ENCODE measurements around the gene SETBP1. TPM values are rescaled to one million over a fixed set of nuclear protein-coding genes. Genes with fewer than 3 reads are reported as not detected.

Gene SETBP1
- 0.44 and 1.5 TPM in 2 replicates for total RNA-seq

DNA sequence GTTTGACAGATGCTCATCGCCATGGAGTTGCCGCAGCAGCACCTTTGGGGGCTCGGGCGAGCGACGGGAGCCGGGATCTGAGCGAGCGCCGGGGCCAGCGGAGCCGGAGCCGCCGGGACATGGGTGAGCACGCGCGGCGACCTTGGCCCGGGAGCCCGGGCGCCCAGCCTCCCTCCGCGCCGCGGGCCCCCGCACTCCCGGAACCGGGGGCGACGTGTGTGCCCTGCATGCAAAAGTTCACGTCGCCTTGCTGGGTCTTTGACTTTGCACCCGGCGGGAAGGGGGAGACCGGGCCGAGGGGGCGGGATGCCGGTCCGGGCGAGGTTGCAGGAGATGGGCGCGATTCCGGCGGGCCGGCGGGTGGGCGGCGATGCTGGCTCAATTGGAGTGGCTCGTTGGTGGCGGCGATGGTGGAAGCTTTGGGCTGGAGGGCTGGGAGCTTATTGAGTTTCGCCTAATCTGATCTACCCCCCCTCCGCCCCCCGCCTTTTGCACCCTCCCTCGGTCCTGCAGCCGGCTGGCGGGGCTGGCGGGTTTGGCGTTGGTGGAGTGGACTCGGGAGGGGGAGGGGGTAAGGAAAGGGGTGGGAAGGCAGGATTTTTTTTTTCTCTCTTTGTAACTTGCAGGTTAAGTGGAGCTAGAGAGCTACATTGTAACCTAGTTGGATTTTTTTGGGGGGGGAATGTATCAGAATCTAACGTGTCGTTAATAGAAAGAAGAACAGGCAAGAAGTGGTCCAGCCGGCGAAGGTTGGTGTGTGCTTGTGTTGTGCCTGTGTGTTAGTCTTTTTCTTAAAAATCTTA, at the start of gene SETBP1:
Gene SETBP1, plus strand, starts transcription at position 616 of the 803 bp plus-strand sequence. CDS start 20,459 bp downstream, outside the sequence.
- no peak for DNase-seq (ENCODE audit: extremely low read depth, low read depth, low spot score)

DNA sequence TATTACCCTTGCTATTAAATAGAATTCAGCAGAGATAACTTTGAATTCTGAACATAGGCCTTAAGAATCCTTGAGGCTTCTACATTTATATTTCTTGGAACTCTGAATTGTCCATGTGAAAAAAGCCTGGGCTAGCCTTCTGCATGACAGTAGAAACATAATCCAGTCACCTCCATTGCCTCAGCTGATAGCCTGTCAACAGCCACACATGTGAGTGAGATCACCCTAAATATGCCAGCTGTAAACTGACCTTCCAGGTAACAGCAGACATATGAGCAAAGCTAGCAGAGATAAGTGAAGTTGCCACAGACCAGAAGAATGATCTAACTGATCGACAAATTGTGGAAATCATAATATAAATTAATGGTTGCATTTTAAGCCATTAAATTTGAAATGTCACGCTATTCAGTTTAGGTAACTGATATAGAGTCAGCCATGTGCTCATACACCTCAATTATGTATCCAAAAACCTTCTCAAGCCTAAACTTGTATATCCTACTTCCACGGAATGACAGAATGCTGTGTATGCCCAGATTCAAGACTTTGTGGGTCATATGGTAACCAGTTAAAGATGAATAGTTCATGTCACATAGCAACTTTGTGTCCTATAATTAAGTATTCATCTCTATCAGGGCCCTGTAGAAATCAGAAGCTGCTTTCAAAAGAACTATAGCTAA, 48.1 kb upstream of the SETBP1 start:
- no peak for DNase-seq (ENCODE audit: extremely low read depth, low read depth, low spot score)

DNA sequence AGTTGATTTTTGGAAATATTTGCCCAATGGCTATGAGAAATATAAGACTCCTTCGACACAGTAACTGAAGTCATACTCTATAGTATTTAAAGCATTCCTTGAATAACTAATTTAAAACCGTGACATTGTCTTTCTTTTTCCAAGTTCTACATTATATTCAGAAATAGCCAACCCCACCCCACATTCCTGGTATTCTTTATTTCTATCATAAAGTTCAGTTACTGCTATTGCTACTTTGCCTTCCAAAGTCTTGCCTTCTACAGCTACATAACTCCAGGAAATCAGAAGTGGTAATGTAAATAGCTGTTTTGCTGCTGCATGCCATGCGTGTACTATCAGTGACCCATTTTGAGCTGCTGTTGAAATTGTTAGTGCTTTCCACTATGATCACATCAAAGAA, 45.1 kb upstream of the SETBP1 start:
- DNase-seq (ENCODE audit: extremely low read depth, low read depth, low spot score) = no peak

DNA sequence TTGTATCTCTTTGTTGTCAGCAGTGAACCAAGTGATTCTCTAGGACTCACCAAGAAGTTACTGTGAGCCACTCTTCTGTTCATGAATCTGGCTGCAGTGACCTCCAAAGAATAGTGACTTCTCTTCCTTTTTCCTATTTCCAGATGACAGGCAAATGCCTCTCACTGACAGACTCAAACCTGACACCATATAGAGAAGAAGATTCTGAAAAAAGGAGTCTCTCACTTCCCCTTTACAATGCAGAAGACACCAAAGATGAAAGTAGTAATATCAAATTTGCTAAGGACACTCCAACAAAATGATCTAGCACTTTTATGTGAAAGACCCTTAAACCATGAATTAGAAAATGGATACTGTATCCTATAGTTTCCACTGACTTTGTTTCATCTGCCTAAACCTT, 44.4 kb upstream of the SETBP1 start:
- no peak for DNase-seq (ENCODE audit: extremely low read depth, low read depth, low spot score)

DNA sequence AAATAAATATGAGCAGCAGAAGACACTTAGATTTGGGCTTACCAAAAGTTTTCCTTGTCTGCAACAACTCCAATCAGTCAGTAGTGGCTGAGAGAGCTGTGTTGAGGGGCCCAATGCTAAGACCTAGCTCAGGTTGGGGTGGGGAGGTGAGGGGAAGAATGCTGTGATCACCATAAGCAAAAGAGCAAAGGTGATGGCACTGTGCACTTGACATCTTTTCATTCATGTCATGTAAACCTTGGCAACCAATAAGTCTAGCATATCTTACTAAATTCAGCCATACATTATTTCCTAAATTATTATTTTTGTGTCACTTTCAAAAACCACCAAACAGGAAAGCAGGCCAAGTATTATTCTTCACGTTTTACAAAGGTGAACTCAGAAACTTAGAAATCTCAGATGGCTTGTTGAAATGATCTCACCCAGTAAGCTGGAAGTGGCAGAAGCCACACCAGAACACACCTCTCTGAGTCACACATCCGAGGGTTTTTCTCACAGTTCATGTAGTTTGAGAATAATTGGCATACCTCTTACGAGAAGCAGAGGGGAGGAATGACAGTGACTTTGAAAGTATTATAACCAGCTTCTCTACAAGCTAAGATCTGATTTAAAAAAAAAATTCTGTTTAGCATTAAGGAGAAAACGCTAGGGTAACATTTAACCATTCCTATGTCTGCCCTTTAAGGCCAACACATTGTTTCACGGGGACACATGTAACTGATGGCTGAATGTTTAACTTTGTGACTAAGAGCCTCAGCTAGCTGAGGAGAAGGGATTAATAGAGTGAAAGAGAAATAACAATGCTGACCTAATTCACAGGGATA, 43.3 kb upstream of the SETBP1 start:
- no peak for DNase-seq (ENCODE audit: extremely low read depth, low read depth, low spot score)

DNA sequence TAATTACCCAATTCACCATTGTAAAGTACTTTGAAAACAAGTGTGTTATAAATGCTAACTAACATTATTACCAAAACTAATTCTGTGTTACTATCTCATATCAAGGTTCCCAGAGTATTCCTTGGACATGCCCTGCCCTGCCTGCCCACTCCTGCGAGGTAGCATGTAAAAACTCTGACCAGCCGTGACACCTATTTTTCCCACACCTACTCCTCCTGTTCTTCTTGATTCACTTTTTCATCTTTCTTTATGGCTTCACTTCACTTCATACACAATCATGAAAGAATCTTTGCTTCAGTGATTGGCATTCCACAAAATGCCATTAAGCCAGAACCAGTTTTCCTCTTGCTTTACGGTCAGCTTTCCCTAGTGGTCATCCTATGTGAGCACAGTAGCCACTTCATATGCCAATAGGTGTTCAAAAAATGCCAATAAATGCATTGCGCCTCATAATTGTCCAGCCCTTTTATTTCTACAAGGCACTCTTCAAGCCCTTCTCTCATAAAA, 42.6 kb upstream of the SETBP1 start:
- no peak for DNase-seq (ENCODE audit: extremely low read depth, low read depth, low spot score)

DNA sequence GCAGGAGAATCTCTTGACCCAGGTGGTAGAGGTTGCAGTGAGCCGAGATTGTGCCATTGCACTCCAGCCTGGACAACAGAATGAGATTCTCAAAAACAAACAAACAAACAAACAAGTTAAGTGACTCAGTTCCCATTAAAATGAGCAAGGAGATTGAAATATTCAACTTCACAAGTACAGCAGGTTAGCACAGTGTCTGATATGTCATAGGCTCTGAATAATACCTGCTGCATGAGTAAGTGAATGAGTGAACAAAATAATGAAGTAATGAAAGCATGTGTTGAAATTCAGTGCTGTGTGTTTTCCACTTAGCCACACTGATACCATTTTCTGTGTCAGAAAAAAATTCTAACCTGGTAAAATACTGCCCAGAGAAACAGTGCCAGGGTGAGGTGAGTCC, 41.9 kb upstream of the SETBP1 start:
- DNase-seq (ENCODE audit: extremely low read depth, low read depth, low spot score) = no peak

DNA sequence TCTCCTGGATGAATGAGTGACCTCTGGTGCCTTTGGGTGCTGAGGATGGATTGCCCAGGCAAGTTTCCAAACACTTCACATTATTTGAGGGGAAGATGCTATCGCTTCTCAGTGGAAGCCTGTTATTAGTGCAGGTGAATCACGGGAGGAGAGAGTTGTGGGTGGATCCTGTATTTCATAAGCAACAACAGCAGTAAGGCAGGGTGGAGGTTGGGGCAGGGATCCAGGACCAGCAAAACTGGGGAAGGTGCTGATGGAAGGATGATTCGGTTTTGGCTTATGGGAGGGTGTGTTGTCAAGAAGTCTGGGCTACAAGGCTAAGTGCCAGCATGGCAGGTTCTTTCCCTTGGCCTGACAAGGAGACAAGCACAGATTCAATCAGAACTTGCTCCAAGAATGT, 37.7 kb upstream of the SETBP1 start:
- DNase-seq (ENCODE audit: extremely low read depth, low read depth, low spot score) = no peak

DNA sequence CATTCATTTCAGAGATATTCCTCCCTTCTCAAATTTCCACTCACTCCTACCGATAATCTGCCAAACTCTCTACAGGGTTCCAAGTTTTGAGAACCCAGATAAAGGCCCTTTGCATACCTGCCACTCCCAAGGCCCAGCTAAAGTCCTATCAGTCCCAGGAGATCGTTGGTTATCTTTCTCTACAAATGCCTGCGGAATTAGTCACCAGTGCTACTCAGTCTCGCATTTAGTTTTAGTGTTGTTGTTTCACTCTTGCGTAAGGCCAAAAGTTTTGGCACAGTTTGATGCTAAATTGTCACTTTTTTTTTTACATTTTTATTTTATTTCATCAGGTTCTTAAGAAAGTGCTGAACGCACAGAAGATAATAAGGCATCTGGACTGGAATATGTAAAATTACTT, 29.2 kb upstream of the SETBP1 start:
- no peak for DNase-seq (ENCODE audit: extremely low read depth, low read depth, low spot score)

DNA sequence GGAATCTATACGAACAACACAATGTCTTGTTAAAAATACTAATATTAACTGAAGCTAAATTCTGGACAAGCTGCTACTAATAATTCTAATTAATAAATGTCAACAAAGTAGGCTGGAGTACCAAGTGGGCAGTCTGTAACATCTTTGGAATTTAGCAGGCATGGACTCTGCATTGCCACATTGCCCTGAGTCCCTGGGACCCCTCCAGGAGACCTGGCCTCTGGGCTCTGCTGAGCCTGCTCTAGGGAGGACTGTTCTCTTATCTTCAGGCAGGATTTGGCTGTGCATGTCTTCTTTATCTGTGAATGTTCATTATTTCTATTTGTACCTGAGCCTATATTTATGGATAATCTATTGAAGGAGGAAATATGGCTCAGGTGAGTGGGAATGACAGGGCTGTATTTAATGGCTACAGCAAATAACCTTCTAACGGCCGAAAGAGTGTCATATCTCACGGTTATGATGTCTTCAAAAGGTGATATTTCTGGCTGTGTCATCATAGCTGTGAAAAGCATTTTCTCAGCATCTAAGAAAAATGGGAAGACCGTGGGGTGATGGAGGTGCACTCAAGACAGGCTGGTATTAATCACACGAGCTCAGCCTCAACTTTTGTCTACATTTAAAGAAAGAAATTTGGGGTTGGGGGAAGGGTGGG, 28.6 kb upstream of the SETBP1 start:
- DNase-seq (ENCODE audit: extremely low read depth, low read depth, low spot score) = no peak

DNA sequence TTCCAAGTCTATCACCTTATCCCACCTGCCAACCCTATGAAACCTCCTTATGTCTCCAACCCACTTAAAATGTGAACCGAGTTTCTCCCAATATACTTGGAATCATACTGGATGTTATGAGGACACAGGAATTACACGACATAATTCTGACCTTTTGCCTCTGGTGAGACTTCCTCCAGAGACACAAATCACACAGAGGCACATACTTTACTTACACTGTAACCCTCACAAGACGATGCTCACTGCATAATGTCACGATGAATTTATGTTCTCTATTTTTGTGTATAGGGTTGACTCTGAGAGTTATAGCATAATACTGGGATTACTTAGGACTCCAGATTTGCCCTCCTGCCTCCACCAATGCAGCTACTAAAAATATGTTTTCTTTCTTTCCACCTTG, 28.0 kb upstream of the SETBP1 start:
- no peak for DNase-seq (ENCODE audit: extremely low read depth, low read depth, low spot score)

DNA sequence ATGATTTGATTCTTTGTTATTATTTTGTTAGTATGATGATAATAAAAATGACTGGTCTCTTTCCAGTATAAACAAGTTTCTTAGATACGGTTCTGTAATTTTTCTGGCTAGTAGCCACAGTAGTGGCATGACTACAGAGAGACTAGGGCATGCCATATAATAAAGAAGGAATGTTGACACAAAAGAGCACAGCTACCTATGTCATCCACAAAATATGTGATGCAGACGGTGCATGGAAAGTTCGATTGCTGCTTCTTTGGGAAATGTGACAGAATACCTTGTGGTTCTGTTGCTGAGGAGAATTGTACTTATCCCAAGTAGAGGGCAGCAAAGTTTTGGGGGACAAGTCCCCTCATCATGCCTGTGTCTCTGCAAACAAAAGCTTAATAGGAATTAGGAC, 26.1 kb upstream of the SETBP1 start:
- DNase-seq (ENCODE audit: extremely low read depth, low read depth, low spot score) = no peak

DNA sequence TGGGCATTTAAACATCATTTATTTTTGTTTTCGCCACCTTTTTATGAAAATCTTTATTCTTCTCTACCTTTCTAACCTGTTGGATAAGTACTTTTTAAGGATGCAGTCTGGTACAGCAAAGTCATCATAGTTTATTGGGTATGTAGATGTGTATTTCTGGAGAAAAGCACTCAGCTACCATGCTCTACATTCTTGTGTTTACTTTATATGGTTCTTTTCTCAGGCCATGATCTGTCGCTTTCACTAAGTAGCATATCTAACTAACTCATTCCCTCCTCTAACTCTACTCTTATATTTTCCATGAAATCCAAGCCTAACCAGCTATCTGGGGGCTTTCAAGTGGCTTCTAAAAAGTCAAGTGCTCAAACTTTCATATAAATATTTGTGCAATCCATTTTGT, 25.3 kb upstream of the SETBP1 start:
- no peak for DNase-seq (ENCODE audit: extremely low read depth, low read depth, low spot score)

DNA sequence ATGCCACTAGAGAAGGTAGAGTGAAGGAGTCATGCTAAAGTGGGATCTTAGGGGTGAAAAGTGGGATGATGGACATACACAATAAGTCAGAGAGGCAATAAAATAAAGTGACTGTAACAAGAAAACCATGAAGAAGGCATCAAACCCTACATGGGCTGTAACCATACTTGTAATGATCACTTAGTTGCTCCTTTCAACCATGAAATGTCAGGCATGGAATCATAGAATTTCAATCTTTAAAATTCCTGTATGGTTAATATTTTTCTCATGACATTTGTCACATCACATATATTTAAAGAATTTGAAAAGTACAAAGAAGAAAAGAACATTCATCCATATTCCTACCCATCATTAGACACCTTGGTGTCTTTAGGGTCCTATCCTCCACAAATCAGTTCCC, 20.9 kb upstream of the SETBP1 start:
- DNase-seq (ENCODE audit: extremely low read depth, low read depth, low spot score) = no peak

DNA sequence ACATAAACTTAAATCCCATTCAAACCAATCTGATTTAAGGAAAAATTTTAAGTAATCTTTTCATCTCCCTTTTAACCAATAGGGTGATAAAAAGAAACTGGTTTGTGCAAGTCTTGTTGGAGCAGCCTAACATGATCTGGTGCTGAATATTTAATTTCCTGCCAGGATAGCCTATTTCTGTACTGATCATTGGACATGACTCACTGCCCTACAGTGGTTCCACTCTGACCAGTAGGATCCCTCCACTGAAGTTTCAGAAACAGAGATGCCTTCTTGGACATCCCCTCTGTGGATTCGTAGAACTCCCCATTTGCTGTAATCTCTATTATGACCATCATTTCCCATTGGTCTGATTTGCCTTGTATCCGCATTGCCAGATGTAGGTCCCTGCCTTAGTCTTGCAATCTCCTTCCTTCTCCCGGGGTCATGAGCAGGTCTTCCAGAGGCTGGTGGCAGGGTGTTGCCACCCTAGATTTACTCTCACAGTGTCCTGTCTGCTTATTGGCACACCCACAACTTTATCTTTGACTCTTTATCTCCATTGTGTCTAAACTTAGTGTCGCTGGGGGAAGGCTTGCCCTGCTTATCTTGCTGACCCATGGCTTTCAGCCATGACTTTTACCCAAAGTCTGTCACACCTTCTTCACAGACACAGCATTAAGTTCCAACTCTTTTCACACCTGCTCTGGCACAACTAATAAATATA, 12.3 kb upstream of the SETBP1 start:
- DNase-seq (ENCODE audit: extremely low read depth, low read depth, low spot score) = no peak

DNA sequence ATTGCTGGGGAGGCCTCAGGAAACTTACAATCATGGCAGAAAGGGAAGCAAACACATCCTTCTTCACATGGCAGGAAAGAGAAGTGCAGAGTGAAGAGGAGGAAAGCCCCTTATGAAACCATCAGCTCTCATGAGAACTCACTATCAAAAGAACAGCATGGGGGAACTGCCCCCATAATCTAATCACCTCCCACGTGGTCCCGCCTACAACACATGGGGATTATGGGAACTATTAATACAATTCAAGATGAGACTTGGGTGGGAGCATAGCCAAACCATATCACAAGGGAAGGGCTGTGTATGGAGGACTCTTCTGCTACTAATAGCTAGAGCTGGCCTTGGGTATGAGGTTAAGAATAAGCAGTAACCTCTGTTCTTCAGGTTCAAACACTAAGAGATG, 8.8 kb upstream of the SETBP1 start:
- DNase-seq (ENCODE audit: extremely low read depth, low read depth, low spot score) = no peak

DNA sequence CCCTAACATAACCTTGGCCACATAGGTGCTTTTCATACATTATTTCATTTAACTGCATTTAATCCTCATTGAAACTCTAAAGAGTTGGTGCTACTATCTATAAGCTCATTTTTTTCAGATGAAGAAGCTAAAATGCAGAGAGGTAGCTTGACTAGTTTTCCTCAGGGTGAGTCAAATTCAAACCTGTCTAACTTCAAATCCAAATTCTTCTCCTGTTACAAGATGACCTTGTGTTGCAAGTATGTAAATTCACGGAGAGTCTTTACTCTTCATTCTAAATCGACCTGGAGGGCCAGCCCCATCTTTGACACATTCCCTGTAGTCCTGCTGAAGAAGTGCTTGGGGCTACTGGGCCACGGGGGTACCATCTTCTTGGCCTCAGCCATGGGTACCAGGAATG, 8.2 kb upstream of the SETBP1 start:
- DNase-seq (ENCODE audit: extremely low read depth, low read depth, low spot score) = no peak

DNA sequence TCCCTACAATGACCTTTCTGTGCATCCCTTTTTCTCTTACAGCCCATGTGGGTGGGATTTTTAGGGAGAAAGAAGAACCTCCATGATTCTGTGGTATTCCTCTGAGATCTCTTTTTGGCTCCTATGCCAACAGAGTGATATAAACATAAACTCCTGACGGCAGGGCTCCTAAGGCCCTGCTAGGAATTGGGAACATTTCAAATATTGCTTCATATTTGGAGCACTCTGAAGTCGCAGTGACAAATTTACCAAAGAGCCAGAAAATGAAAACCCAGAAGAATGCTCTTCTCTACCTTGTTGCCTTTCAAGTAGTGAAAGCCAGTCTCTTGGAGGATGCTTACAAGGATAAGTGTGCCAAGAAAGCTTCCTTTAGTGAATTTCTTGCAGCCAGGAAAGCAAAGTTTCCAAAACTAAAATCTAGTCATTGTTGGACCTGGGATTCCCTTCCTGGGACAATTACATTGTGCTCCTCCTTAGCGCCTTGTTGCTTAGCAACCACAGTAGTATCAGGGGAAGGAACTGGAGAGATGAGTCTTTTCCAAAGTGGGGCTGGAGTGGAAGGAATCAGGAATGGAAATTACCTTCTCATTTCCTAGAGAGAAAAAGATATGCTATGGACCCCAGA, 7.3 kb upstream of the SETBP1 start:
- no peak for DNase-seq (ENCODE audit: extremely low read depth, low read depth, low spot score)

DNA sequence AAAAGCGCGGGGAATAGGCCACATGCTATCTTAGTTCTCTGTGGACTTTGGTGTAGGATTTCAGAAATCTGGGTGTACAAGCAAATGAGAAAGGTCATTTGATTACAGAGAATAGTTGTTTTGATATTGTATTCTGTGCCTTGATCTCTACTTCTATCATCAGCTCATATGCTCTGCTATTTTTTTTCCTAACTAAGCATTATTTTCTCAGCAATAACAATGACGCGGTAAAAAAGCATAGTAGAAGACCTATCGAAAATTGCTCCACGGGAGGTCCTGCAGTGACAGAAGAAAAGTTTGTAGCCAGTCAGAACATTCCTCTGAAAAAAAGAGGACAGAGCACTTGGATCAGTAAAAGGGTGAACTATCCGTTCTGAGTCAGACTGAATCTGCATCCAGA, 2.8 kb upstream of the SETBP1 start:
- DNase-seq (ENCODE audit: extremely low read depth, low read depth, low spot score) = no peak

DNA sequence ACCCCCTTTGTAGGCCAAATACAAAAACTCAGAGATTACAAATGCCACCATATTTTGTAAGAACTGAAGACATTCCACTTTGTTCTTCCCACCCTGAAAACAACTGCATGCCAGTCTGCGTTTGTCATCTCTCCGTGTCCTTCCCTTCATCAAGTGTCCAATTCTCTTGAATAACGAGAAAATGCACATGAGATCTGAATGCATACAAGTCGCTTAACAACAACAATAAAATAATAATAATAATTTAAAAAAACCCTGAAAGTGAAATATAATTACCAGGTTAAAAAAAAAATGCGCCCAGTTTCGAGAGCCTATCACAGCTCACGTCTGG, 2.0 kb upstream of the SETBP1 start:
- no peak for DNase-seq (ENCODE audit: extremely low read depth, low read depth, low spot score)

Data from glomerular endothelial cell (primary cell).